GM21423 (cell line): ENCODE results near the gene ARHGEF7.

Experiments used
- ATAC-seq: cut with Tn5 transposase; IDR thresholded peaks from one replicate; pipeline ENCODE4 v1.9.1; 2021; ENCODE audit warnings: mild to moderate bottlenecking, moderate library complexity; ENCODE audit not compliant: unreplicated experiment

ARHGEF7 gene

GRCh38 chr13:111337741-111338140 lies 222.6 kb downstream of the ARHGEF7 start:
- no peak for ATAC-seq

- no peak for ATAC-seq
Measured at GRCh38 chr13:111338841-111339240, 223.7 kb downstream of the ARHGEF7 start.

GRCh38 chr13:111339366-111340143 lies 224.4 kb downstream of the ARHGEF7 start:
- no peak for ATAC-seq

- no peak for ATAC-seq
Measured at GRCh38 chr13:111341886-111342285, 226.8 kb downstream of the ARHGEF7 start.

- no peak for ATAC-seq
Measured at GRCh38 chr13:111342721-111343120, 227.6 kb downstream of the ARHGEF7 start.

GRCh38 chr13:111343186-111343805 lies 228.2 kb downstream of the ARHGEF7 start:
- no peak for ATAC-seq

- no peak for ATAC-seq
Measured at GRCh38 chr13:111344471-111345191, 229.5 kb downstream of the ARHGEF7 start.

GRCh38 chr13:111345682-111346081 lies 230.6 kb downstream of the ARHGEF7 start:
- ATAC-seq: no peak

- no peak for ATAC-seq
Measured at GRCh38 chr13:111346101-111346680, 231.1 kb downstream of the ARHGEF7 start.

GRCh38 chr13:111347438-111347837 lies 232.3 kb downstream of the ARHGEF7 start:
- no peak for ATAC-seq

GRCh38 chr13:111353508-111353907 lies 238.4 kb downstream of the ARHGEF7 start:
- no peak for ATAC-seq

- no peak for ATAC-seq
Measured at GRCh38 chr13:111354789-111355188, 239.7 kb downstream of the ARHGEF7 start.
